GM12873 (cell line): Measurements from ENCODE around the gene NOVA2.

Experiments used
- TF ChIP-seq, protein P1 (sequence below): IDR thresholded peaks from 2 replicates; pipeline ENCODE4 v1.5.1; 2012; ENCODE audit warnings: low read depth, mild to moderate bottlenecking, moderate library complexity, low read length, control low read depth; ENCODE audit not compliant: insufficient read depth; ENCODE audit errors: missing control alignments

NOVA2 gene

GRCh38 chr19:45955905-45956608, 17.6 kb downstream of the NOVA2 start:
- TF ChIP-seq, protein P1, sequence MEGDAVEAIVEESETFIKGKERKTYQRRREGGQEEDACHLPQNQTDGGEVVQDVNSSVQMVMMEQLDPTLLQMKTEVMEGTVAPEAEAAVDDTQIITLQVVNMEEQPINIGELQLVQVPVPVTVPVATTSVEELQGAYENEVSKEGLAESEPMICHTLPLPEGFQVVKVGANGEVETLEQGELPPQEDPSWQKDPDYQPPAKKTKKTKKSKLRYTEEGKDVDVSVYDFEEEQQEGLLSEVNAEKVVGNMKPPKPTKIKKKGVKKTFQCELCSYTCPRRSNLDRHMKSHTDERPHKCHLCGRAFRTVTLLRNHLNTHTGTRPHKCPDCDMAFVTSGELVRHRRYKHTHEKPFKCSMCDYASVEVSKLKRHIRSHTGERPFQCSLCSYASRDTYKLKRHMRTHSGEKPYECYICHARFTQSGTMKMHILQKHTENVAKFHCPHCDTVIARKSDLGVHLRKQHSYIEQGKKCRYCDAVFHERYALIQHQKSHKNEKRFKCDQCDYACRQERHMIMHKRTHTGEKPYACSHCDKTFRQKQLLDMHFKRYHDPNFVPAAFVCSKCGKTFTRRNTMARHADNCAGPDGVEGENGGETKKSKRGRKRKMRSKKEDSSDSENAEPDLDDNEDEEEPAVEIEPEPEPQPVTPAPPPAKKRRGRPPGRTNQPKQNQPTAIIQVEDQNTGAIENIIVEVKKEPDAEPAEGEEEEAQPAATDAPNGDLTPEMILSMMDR, result no peak

- TF ChIP-seq, protein P1, result no peak
These were observed 19.5 kb downstream of the NOVA2 start for GRCh38 chr19:45954156-45954555.

DNA sequence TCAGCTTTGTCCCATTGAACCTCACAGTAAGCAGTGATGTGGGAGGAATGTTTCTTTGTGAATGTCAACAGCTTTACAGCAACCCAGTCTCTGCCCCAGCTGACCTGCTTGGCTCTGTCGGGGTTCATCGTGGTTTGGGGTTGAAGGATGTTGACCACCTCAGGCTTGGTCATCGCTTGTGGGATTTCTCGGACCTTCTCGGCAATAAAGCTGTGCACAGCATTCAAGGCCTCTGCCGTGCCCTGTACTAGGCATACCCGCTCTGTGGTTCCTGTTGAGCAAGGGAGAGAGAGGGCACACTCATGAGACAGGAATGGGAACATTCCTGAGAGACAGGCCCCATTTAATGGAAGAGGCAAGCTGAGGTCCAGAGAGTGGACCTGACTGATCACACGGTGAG, 20.0 kb downstream of the NOVA2 start:
- TF ChIP-seq, protein P1, result no peak

DNA sequence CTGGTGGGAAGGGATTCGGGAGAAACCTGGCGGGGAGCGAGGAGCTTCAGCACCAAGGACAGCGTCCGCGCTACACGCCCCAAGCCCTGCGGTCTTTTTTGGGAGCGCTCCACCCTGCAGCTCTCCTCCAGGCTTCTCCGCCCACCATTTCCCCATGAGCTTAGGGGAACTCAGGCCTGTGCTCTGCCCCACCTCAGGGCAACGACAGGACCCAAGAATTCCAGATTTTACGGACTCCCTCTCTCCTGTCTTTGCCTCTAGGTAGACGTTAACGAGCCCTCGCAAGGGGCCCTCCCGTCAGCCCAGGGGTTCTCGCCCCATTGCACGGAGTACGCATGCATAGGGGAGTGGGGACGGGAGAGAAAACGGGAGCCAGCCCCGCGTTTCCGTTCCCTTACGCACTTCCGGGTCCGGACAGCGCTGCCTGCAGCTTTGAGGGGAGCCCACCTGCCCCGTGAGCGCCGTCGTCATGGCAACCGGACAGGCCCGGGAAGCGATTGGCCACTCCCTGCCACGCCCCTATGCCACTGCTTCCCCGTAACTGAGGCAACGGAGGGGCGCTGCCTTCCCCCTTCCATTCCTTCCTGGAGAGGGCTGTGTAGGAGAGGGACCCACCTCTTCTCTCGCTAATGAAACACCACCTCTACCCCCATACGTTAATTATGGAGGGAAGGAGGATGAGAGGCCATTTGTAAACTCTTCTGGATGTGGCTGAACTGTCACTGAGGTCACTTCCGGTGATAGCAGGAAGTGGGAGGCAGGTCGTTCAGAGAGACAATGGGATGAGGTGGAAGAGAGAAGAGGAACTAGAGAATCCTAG, 20.8 kb downstream of the NOVA2 start:
- TF ChIP-seq, protein P1, result no peak

DNA sequence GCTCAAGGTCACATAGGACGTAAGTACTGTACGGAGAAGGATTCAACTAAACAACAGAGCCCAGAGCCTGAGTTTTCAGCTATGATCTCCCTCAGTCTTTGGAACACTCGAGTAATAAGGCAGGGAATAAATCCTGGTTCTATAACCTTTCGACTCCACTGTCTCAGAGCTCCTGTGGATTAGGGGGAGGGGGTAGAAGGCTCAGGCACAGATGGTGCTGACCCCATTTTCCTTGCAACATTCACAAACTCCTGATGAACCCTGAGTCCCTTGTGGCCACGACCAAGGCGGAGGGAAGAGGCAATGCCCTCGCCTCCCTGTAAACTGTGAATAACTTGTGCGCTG, 21.4 kb downstream of the NOVA2 start:
- TF ChIP-seq, protein P1, result no peak

- TF ChIP-seq, protein P1, result no peak
These were observed 25.7 kb downstream of the NOVA2 start for GRCh38 chr19:45947926-45948325.

- TF ChIP-seq, protein P1, result no peak
These were observed 33.2 kb downstream of the NOVA2 start for GRCh38 chr19:45940515-45940805.
